Measurements from ENCODE around the gene SLX9.
A peak's percentile ranks its signal among the peaks of the same experiment; 100 is the strongest.

Gene SLX9

GRCh38 chr21:44949161-44949778 is 9.4 kb downstream of the SLX9 start:
- DNase-seq, result no peak

- DNase-seq, result peak; percentile 46
Measured at GRCh38 chr21:44949779-44950198, 10.0 kb downstream of the SLX9 start.

- no peak for DNase-seq
Measured at GRCh38 chr21:44950351-44950750, 10.5 kb downstream of the SLX9 start.

GRCh38 chr21:44951186-44951915 is 11.5 kb downstream of the SLX9 start:
- no peak for DNase-seq

- no peak for DNase-seq
Measured at GRCh38 chr21:44952116-44952928, 12.5 kb downstream of the SLX9 start.

GRCh38 chr21:44952929-44953627 is 13.2 kb downstream of the SLX9 start:
- DNase-seq, result no peak

- no peak for DNase-seq
Measured at GRCh38 chr21:44953628-44954021, 13.8 kb downstream of the SLX9 start.

- no peak for DNase-seq
Measured at GRCh38 chr21:44954281-44954771, 14.5 kb downstream of the SLX9 start.

- no peak for DNase-seq
Measured at GRCh38 chr21:44955141-44955797, 15.4 kb downstream of the SLX9 start.

- DNase-seq, result no peak
Measured at GRCh38 chr21:44955798-44956175, 16.0 kb downstream of the SLX9 start.

GRCh38 chr21:44956356-44957046 is 16.7 kb downstream of the SLX9 start:
- no peak for DNase-seq

GRCh38 chr21:44957047-44957831 is 17.4 kb downstream of the SLX9 start:
- no peak for DNase-seq

- no peak for DNase-seq
Measured at GRCh38 chr21:44957901-44958451, 18.1 kb downstream of the SLX9 start.

- no peak for DNase-seq
Measured at GRCh38 chr21:44958471-44959191, 18.8 kb downstream of the SLX9 start.

- no peak for DNase-seq
Measured at GRCh38 chr21:44959376-44960091, 19.7 kb downstream of the SLX9 start.

GRCh38 chr21:44960141-44961092 is 20.6 kb downstream of the SLX9 start:
- DNase-seq, result no peak

- DNase-seq, result no peak
Measured at GRCh38 chr21:44962403-44962966, 22.7 kb downstream of the SLX9 start.

- DNase-seq, result no peak
Measured at GRCh38 chr21:44964381-44964780, 24.6 kb downstream of the SLX9 start.

Measured in NCI-H1694 (cell line).